A549 treated with GW870086 at 1 μM for 4 hours (cell line): ENCODE measurements around the gene GPR25. TPM values are rescaled to one million over a fixed set of nuclear protein-coding genes. Genes with fewer than 3 reads are reported as not detected.

ENCODE experiments used
- total RNA-seq: library from RNA; stranded (reverse); fragments of 200-300 nt; extraction: Qiagen RNA extraction; gene quantifications from 5 replicates; pipeline ENCODE4 v1.2.3, GENCODE V29; 2022; ENCODE audit warnings: low read depth

The GPR25 gene
- not detected in 5 replicates for total RNA-seq

GRCh38 chr1:200872446-200873115 is at the start of gene GPR25:
TSS of gene GPR25 (plus strand) at chr1:200872981. CDS start at chr1:200873038, 57 bp downstream.

GRCh38 chr1:200894712-200895442 is 22.1 kb downstream of the GPR25 start, which contains the start of gene INAVA:
TSS of gene INAVA (plus strand) at chr1:200894900. CDS start at chr1:200898401, 3,501 bp downstream.

Other genes with a start within 250 kb of the GPR25 start
- gene DDX59, start 203.1 kb upstream of the GPR25 start, total RNA-seq: 12.3 to 15.5 TPM (median 13.5 TPM) in 5 replicates
- 14.0 to 21.3 TPM (median 20.5 TPM) in 5 replicates for gene CAMSAP2, start 134.1 kb upstream of the GPR25 start, total RNA-seq
- 43.6 to 60.0 TPM (median 49.4 TPM) in 5 replicates for gene INAVA, start 21.9 kb downstream of the GPR25 start, total RNA-seq
- gene KIF21B, start 150.7 kb downstream of the GPR25 start, total RNA-seq: 1.4 to 2.7 TPM (median 2.2 TPM) in 5 replicates
- gene CACNA1S, start 239.4 kb downstream of the GPR25 start, total RNA-seq: not detected in 5 replicates